Measurements from ENCODE around the gene GEMIN2. TPM values are rescaled to one million over a fixed set of nuclear protein-coding genes. Genes with fewer than 3 reads are reported as not detected.
"Not testable (repeated sequence)": the region's sequence is repeated elsewhere in the genome, so short reads cannot be mapped to it uniquely, and the experiment has no call there.

The GEMIN2 gene
- total RNA-seq, 2 donors from 2014 or later, result 25.5 to 27.2 TPM

- H3K4me3 Mint-ChIP-seq, result peak within 1 kb of the TSS; percentile 96 to 100
- peak within 1 kb of the TSS; percentile 96 for H3K27ac Mint-ChIP-seq
- peak; percentile 93 to 97 for DNase-seq
- H3K4me1 Mint-ChIP-seq (ENCODE audit: low read depth), result peaks cover 17% of the 10 kb centered on the region
- no peaks in the 10 kb centered on the region for H3K27me3 Mint-ChIP-seq (ENCODE audit: low read depth)
- ATAC-seq (replicated peaks in 1 of 2), result peak; percentile 93
- H3K9me3 Mint-ChIP-seq, result no peaks in the 10 kb centered on the region
- H3K36me3 Mint-ChIP-seq (ENCODE audit: insufficient read depth in 2 of 2), result peaks cover 14 to 38% of the 10 kb centered on the region in 2 donors
Observed at GRCh38 chr14:39174560-39175444, 60.7 kb downstream of the GEMIN2 start, which contains the start of gene PNN. Gene PNN (plus strand): TSS chr14:39175254. CDS start chr14:39175280, 26 bp downstream.

GRCh38 chr14:39175445-39176262, 61.5 kb downstream of the GEMIN2 start:
- peak overlapping the region; percentile 96 to 100 for H3K4me3 Mint-ChIP-seq
- ATAC-seq (replicated peaks in 1 of 2) (peak; percentile 3 to 5), DNase-seq (peak in 1 of 2 donors; percentile 49)
- peaks cover 17% of the 10 kb centered on the region for H3K4me1 Mint-ChIP-seq (ENCODE audit: low read depth)
- H3K27ac Mint-ChIP-seq, result peak overlapping the region; percentile 96
- no peaks in the 10 kb centered on the region for H3K27me3 Mint-ChIP-seq (ENCODE audit: low read depth)
- no peaks in the 10 kb centered on the region for H3K9me3 Mint-ChIP-seq
- peaks cover 14 to 35% of the 10 kb centered on the region in 2 donors for H3K36me3 Mint-ChIP-seq (ENCODE audit: insufficient read depth in 2 of 2)

GRCh38 chr14:39176263-39177167, 62.4 kb downstream of the GEMIN2 start:
- no peaks in the 10 kb centered on the region for H3K27me3 Mint-ChIP-seq (ENCODE audit: low read depth)
- ATAC-seq (replicated peaks in 1 of 2), result no peak
- H3K36me3 Mint-ChIP-seq (ENCODE audit: insufficient read depth in 2 of 2), result peaks cover 14 to 35% of the 10 kb centered on the region in 2 donors
- H3K4me3 Mint-ChIP-seq, result peak overlapping the region; percentile 96 to 100
- peaks cover 13% of the 10 kb centered on the region for H3K4me1 Mint-ChIP-seq (ENCODE audit: low read depth)
- peak overlapping the region; percentile 96 for H3K27ac Mint-ChIP-seq
- no peaks in the 10 kb centered on the region for H3K9me3 Mint-ChIP-seq
- DNase-seq, result no peak

- peaks cover 14 to 35% of the 10 kb centered on the region in 2 donors for H3K36me3 Mint-ChIP-seq (ENCODE audit: insufficient read depth in 2 of 2)
- ATAC-seq (replicated peaks in 1 of 2), result no peak
Observed at GRCh38 chr14:39177168-39177545, 63.0 kb downstream of the GEMIN2 start.

GRCh38 chr14:39179042-39179441, 64.9 kb downstream of the GEMIN2 start:
- DNase-seq (no peak), ATAC-seq (replicated peaks in 1 of 2) (no peak)
- Mint-ChIP-seq H3K27ac (peak overlapping the region; percentile 84), H3K4me3 (peak overlapping the region in 1 of 2 donors; percentile 40), H3K27me3 (ENCODE audit: low read depth) (no peaks in the 10 kb centered on the region), H3K9me3 (no peaks in the 10 kb centered on the region), H3K4me1 (ENCODE audit: low read depth) (peaks cover 10% of the 10 kb centered on the region), H3K36me3 (ENCODE audit: insufficient read depth in 2 of 2) (peaks cover 16 to 42% of the 10 kb centered on the region in 2 donors)

More at GRCh38 chr14:39177168-39177545, 63.0 kb downstream of the GEMIN2 start:
- H3K4me3 Mint-ChIP-seq, result peak overlapping the region; percentile 58 to 64
- DNase-seq, result no peak
- peaks cover 13% of the 10 kb centered on the region for H3K4me1 Mint-ChIP-seq (ENCODE audit: low read depth)
- H3K27ac Mint-ChIP-seq, result peak overlapping the region; percentile 85
- H3K27me3 Mint-ChIP-seq (ENCODE audit: low read depth), result no peaks in the 10 kb centered on the region
- no peaks in the 10 kb centered on the region for H3K9me3 Mint-ChIP-seq

- Mint-ChIP-seq H3K4me3 (no peak overlapping the region), H3K36me3 (ENCODE audit: insufficient read depth in 2 of 2) (peaks cover 11 to 39% of the 10 kb centered on the region in 2 donors), H3K9me3 (no peaks in the 10 kb centered on the region), H3K4me1 (ENCODE audit: low read depth) (no peaks in the 10 kb centered on the region), H3K27me3 (ENCODE audit: low read depth) (no peaks in the 10 kb centered on the region), H3K27ac (no peak overlapping the region)
- ATAC-seq (replicated peaks in 1 of 2) (no peak), DNase-seq (no peak)
Observed at GRCh38 chr14:39180553-39180952, 66.4 kb downstream of the GEMIN2 start.

GRCh38 chr14:39181026-39181692, 67.0 kb downstream of the GEMIN2 start:
- ATAC-seq (replicated peaks in 1 of 2), result peak in 1 of 2 donors; percentile 16
- no peaks in the 10 kb centered on the region for H3K27me3 Mint-ChIP-seq (ENCODE audit: low read depth)
- no peaks in the 10 kb centered on the region for H3K4me1 Mint-ChIP-seq (ENCODE audit: low read depth)
- H3K4me3 Mint-ChIP-seq, result no peak overlapping the region
- no peaks in the 10 kb centered on the region for H3K9me3 Mint-ChIP-seq
- H3K27ac Mint-ChIP-seq, result no peak overlapping the region
- peaks cover 8 to 33% of the 10 kb centered on the region in 2 donors for H3K36me3 Mint-ChIP-seq (ENCODE audit: insufficient read depth in 2 of 2)
- no peak for DNase-seq

GRCh38 chr14:39181693-39182047, 67.5 kb downstream of the GEMIN2 start:
- Mint-ChIP-seq H3K27me3 (ENCODE audit: low read depth) (no peaks in the 10 kb centered on the region), H3K36me3 (ENCODE audit: insufficient read depth in 2 of 2) (peaks cover 10 to 33% of the 10 kb centered on the region in 2 donors), H3K27ac (no peak overlapping the region), H3K9me3 (no peaks in the 10 kb centered on the region), H3K4me3 (no peak overlapping the region), H3K4me1 (ENCODE audit: low read depth) (peaks cover 4% of the 10 kb centered on the region)
- ATAC-seq (replicated peaks in 1 of 2), result no peak
- no peak for DNase-seq

- no peaks in the 10 kb centered on the region for H3K9me3 Mint-ChIP-seq
- H3K4me3 Mint-ChIP-seq, result no peak overlapping the region
- ATAC-seq (replicated peaks in 1 of 2), result no peak
- no peaks in the 10 kb centered on the region for H3K27me3 Mint-ChIP-seq (ENCODE audit: low read depth)
- no peak for DNase-seq
- peaks cover 16% of the 10 kb centered on the region for H3K4me1 Mint-ChIP-seq (ENCODE audit: low read depth)
- peaks cover 10 to 22% of the 10 kb centered on the region in 2 donors for H3K36me3 Mint-ChIP-seq (ENCODE audit: insufficient read depth in 2 of 2)
- peak overlapping the region; percentile 27 for H3K27ac Mint-ChIP-seq
Observed at GRCh38 chr14:39182770-39183684, 68.9 kb downstream of the GEMIN2 start.

- H3K27me3 Mint-ChIP-seq (ENCODE audit: low read depth); ATAC-seq (replicated peaks in 1 of 2); H3K9me3 Mint-ChIP-seq; DNase-seq; H3K4me3 Mint-ChIP-seq; H3K27ac Mint-ChIP-seq: not testable (repeated sequence)
- peaks cover 22% of the 10 kb centered on the region for H3K4me1 Mint-ChIP-seq (ENCODE audit: low read depth)
- H3K36me3 Mint-ChIP-seq (ENCODE audit: insufficient read depth in 2 of 2), result peaks cover 10 to 18% of the 10 kb centered on the region in 2 donors
Observed at GRCh38 chr14:39183685-39184003, 69.5 kb downstream of the GEMIN2 start.

- H3K27me3 Mint-ChIP-seq (ENCODE audit: low read depth), result no peaks in the 10 kb centered on the region
- H3K4me3 Mint-ChIP-seq, result no peak overlapping the region
- DNase-seq (no peak), ATAC-seq (replicated peaks in 1 of 2) (no peak)
- peaks cover 22% of the 10 kb centered on the region for H3K4me1 Mint-ChIP-seq (ENCODE audit: low read depth)
- no peaks in the 10 kb centered on the region for H3K9me3 Mint-ChIP-seq
- H3K27ac Mint-ChIP-seq, result no peak overlapping the region
- peaks cover 7 to 10% of the 10 kb centered on the region in 2 donors for H3K36me3 Mint-ChIP-seq (ENCODE audit: insufficient read depth in 2 of 2)
Observed at GRCh38 chr14:39184628-39185255, 70.6 kb downstream of the GEMIN2 start.
